Measurements from ENCODE around the gene ERBB2.

ERBB2 gene

GRCh38 chr17:39732586-39732985, 32.7 kb downstream of the ERBB2 start:
- TF ChIP-seq MYC (IDR thresholded peaks at IDR 0.05; ENCODE audit: low read depth, low read length) = no peak
- no peak for TF ChIP-seq POLR2A (IDR thresholded peaks at IDR 0.05; ENCODE audit: extremely low read depth, insufficient read length)
- TF ChIP-seq CTCF (IDR thresholded peaks at IDR 0.05; ENCODE audit: low read depth, low read length) = no peak
- H3K4me3 ChIP-seq (ENCODE audit: low read depth, low read length) = no peak overlapping the region
- no peak for DNase-seq (ENCODE audit: low read depth)

- TF ChIP-seq CTCF (IDR thresholded peaks at IDR 0.05; ENCODE audit: low read depth, low read length) (no peak), MYC (IDR thresholded peaks at IDR 0.05; ENCODE audit: low read depth, low read length) (no peak), MAX (IDR thresholded peaks at IDR 0.05; ENCODE audit: low read depth, low read length) (no peak), POLR2A (IDR thresholded peaks at IDR 0.05; ENCODE audit: extremely low read depth, insufficient read length) (no peak)
- DNase-seq (ENCODE audit: low read depth) = no peak
- H3K4me3 ChIP-seq (ENCODE audit: low read depth, low read length) = no peak overlapping the region
Measured at GRCh38 chr17:39735882-39736281, 36.0 kb downstream of the ERBB2 start.

DNA sequence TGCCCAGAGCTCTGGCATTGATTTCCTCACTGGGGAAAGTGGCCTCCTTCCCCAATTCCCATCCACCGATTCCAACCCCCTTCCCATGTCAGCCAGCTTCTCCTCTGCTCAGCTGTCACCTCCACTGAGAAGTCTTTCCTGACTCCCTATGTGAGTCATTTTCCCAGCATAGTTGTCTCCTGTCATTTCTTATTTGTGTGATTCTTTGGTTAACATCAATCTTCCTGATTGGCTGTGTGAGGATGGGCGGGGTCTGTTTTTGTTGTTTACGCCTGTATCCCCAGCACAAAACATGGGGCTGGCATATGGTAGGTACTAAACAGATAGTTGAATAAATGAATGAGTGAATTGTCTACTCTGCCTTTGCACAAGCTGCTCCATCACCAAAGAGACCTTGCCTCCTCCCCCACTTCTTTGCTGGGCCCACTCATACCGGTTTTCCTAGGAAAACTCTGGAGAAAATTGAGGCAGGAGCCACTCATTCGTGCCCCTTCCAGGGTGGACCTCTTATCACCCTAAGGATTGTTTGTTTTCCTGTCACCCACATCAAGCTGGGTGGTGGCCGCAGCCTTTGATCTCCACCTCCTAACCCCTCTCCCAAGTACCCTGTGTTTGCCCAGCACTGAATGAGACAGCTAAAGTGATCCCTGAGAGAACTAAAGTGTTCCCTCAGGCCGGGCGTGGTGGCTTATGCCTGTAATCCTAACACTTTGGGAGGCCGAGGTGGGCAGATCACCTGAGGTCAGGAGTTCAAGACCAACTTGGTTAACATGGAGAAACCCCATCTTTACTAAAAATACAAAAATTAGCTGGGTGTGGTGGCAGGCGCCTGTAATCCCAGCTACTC, 36.7 kb downstream of the ERBB2 start:
- no peak for DNase-seq (ENCODE audit: low read depth)
- no peak for TF ChIP-seq CTCF (IDR thresholded peaks at IDR 0.05; ENCODE audit: low read depth, low read length)
- no peak overlapping the region for H3K4me3 ChIP-seq (ENCODE audit: low read depth, low read length)

GRCh38 chr17:39737206-39737759, 37.4 kb downstream of the ERBB2 start:
- no peak for DNase-seq (ENCODE audit: low read depth)
- TF ChIP-seq MYC (IDR thresholded peaks at IDR 0.05; ENCODE audit: low read depth, low read length) = no peak
- TF ChIP-seq CTCF (IDR thresholded peaks at IDR 0.05; ENCODE audit: low read depth, low read length) = no peak
- no peak for TF ChIP-seq POLR2A (IDR thresholded peaks at IDR 0.05; ENCODE audit: extremely low read depth, insufficient read length)
- no peak for TF ChIP-seq MAX (IDR thresholded peaks at IDR 0.05; ENCODE audit: low read depth, low read length)
- H3K4me3 ChIP-seq (ENCODE audit: low read depth, low read length) = no peak overlapping the region

DNA sequence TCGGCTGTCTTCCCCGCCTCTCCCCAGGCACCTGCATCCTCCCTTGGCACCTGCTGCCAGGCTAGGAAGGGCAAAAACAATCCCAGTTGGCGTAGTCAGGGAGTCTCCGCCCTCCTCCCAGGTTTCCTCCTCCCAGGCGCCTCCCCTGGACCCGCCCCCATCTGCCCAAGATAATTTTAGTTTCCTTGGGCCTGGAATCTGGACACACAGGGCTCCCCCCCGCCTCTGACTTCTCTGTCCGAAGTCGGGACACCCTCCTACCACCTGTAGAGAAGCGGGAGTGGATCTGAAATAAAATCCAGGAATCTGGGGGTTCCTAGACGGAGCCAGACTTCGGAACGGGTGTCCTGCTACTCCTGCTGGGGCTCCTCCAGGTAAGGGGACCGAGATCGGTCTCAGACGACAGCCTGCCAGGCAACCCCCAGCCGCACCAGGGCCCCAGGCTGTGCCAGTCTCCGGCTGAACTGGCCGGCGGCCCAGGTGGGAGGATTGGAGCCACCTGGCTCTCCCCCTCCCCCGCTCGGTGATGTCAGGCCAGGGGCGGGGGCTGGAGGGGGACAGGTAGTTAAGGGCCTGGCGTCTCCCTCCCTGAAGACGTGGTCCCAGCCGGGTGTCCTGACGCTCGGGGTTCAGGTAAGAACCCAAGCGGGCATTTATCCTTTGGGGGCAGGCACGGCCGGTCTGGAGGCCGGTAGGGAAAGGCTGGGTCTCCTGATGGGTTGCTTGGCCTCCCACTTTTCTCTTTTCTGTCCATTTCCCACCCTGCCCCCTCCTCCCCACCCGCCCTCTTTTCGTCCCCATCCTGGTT, 38.1 kb downstream of the ERBB2 start, which contains the start of gene GRB7:
Gene GRB7, plus strand, starts transcription at position 179 of the 808 bp plus-strand sequence. CDS start 4,364 bp downstream, outside the sequence.
- no peak for DNase-seq (ENCODE audit: low read depth)
- TF ChIP-seq MYC (IDR thresholded peaks at IDR 0.05; ENCODE audit: low read depth, low read length) (no peak), POLR2A (IDR thresholded peaks at IDR 0.05; ENCODE audit: extremely low read depth, insufficient read length) (no peak), CTCF (IDR thresholded peaks at IDR 0.05; ENCODE audit: low read depth, low read length) (no peak), MAX (IDR thresholded peaks at IDR 0.05; ENCODE audit: low read depth, low read length) (no peak)
- H3K4me3 ChIP-seq (ENCODE audit: low read depth, low read length) = no peak within 1 kb of the TSS
